Transverse colon (tissue), 4 donors: ENCODE results near the gene TXNDC17. TPM values are rescaled to one million over a fixed set of nuclear protein-coding genes. Genes with fewer than 3 reads are reported as not detected.

ENCODE experiments used
- DNase-seq: peaks from one replicate; pipeline ENCODE4 v3.0.0-alpha.2; 2019
- H3K27ac ChIP-seq, 4 donors: fragments of 200-600 bp; sonication (generic); 2 replicates each; pipeline ENCODE4 v1.5.1; 2016 to 2018; ENCODE audit warnings: inconsistent platforms in 4 of 4
- H3K27me3 ChIP-seq: fragments of 200-600 bp; sonication (generic); 2 replicates; pipeline ENCODE4 v1.5.1; 2017; ENCODE audit warnings: inconsistent platforms
- H3K36me3 ChIP-seq, 4 donors: fragments of 200-600 bp; sonication (generic); 2 replicates each; pipeline ENCODE4 v1.5.1; 2017 to 2019; ENCODE audit warnings: inconsistent platforms in 4 of 4
- H3K4me1 ChIP-seq, 4 donors: fragments of 200-600 bp; sonication (generic); 2 replicates each; pipeline ENCODE4 v1.5.1; 2017 to 2020; ENCODE audit warnings: inconsistent platforms in 4 of 4
- H3K4me3 ChIP-seq, 4 donors: fragments of 200-600 bp; sonication (generic); 1 replicate in 1 of 4; 2 replicates in 3 of 4; pipeline versions ENCODE4 v1.5.1 to v1.6.1; 2017 to 2019; ENCODE audit warnings: inconsistent platforms in 4 of 4
- H3K9me3 ChIP-seq, 2 donors: fragments of 200-600 bp; sonication (generic); 2 replicates each; pipeline ENCODE4 v1.5.1; 2017 to 2019; ENCODE audit warnings: inconsistent platforms in 2 of 2
- CTCF ChIP-seq, 5 experiments: fragments of 200-600 bp in 3 of 5; fragments of 450-650 bp in 2 of 5; sonication (generic) in 3 of 5; IDR thresholded peaks; 1 replicate in 2 of 5; 2 replicates in 3 of 5; pipeline ENCODE4 v1.5.1; 2016 to 2017; ENCODE audit warnings: antibody characterized with exemption in 5 of 5, inconsistent platforms in 3 of 5, mild to moderate bottlenecking in 2 of 5, moderate library complexity in 1 of 5
- EP300 ChIP-seq: sonication (generic); formaldehyde crosslinking; IDR thresholded peaks from one replicate; pipeline ENCODE4 v1.6.1; 2017; ENCODE audit warnings: antibody characterized with exemption, low read depth
- POLR2A ChIP-seq: fragments of 450-650 bp; IDR thresholded peaks from one replicate; pipeline ENCODE4 v1.6.1; 2016; ENCODE audit warnings: antibody characterized with exemption, mild to moderate bottlenecking, moderate library complexity
- POLR2AphosphoS5 ChIP-seq, 3 donors: sonication (generic); formaldehyde crosslinking; IDR thresholded peaks; one replicate each; pipeline ENCODE4 v1.6.1; 2016; ENCODE audit warnings: antibody characterized with exemption in 3 of 3
- WGBS, 2 donors: methylation state at CpG; one replicate each; pipeline ENCODE4 v1.1.5; 2018; ENCODE audit warnings: low coverage in 1 of 2; 5-methylcytosine and 5-hydroxymethylcytosine counted together
- in situ Hi-C, 4 donors: fragments of 200-750 bp; cut with MboI; loops; one replicate each; pipeline versions ENCODE4 v1.15.0 to v1.15.1; 2017; ENCODE audit warnings: low sequenced_read_pairs in 3 of 4, low pct_ligation_motif_present in 1 of 4, low pct_unique_long_range_greater_than_20kb in 1 of 4
- intact Hi-C: fragments of 100-400 bp; cut with DNase I; formaldehyde crosslinking; loops from one replicate; pipeline ENCODE4 v1.15.1; 2023; ENCODE audit warnings: low total_unique reads
- total RNA-seq, 4 donors: library from RNA; depleted of rRNA; stranded (reverse); fragments of >200 nt; gene quantifications; one replicate each; pipeline ENCODE4 v1.1.0, GENCODE V29; 2016

The TXNDC17 gene
- total RNA-seq, 4 donors from 2014 or later: 60.2 to 439 (median 238) TPM

- TF ChIP-seq EP300: no peak
- TF ChIP-seq POLR2A: no peak
- TF ChIP-seq CTCF (IDR thresholded peaks at IDR 0.05): no peak
- no peak for TF ChIP-seq POLR2AphosphoS5 (IDR thresholded peaks at IDR 0.05)
- no peak for DNase-seq
- no peaks in the 10 kb centered on the region for H3K9me3 ChIP-seq
- H3K27ac ChIP-seq: no peak overlapping the region
- in situ Hi-C loops (loop anchor here in 1 of 4 donors (25.0 kb wide), 1 partner anchor 103 kb away; the partner anchor contains the start of gene FBXO39), intact Hi-C loops (no loop called here)
- peaks cover 33% of the 10 kb centered on the region for H3K27me3 ChIP-seq
- no peaks in the 10 kb centered on the region for H3K36me3 ChIP-seq
- no peak overlapping the region for H3K4me3 ChIP-seq
- 91% methylated on average over 3 of the region's 3 CpGs; no CpG with 5 or more reads in 1 of the 2 donors for WGBS, 2 donors
- no peaks in the 10 kb centered on the region for H3K4me1 ChIP-seq
These were observed 43.0 kb downstream of the TXNDC17 start for GRCh38 chr17:6683730-6684459.

GRCh38 chr17:6684460-6684783, 43.6 kb downstream of the TXNDC17 start:
- Histone ChIP-seq H3K27me3 (peaks cover 28% of the 10 kb centered on the region), H3K9me3 (no peaks in the 10 kb centered on the region), H3K4me3 (no peak overlapping the region), H3K36me3 (no peaks in the 10 kb centered on the region), H3K4me1 (no peaks in the 10 kb centered on the region), H3K27ac (no peak overlapping the region)
- 67 to 87% methylated on average over 3 to 7 of the region's 7 CpGs for WGBS, 2 donors
- intact Hi-C loops (no loop called here), in situ Hi-C loops (loop anchor here in 1 of 4 donors (25.0 kb wide), 1 partner anchor 103 kb away; the partner anchor contains the start of gene FBXO39)
- TF ChIP-seq POLR2AphosphoS5 (IDR thresholded peaks at IDR 0.05) (no peak), POLR2A (no peak), EP300 (no peak), CTCF (IDR thresholded peaks at IDR 0.05) (no peak)
- DNase-seq: no peak

DNA sequence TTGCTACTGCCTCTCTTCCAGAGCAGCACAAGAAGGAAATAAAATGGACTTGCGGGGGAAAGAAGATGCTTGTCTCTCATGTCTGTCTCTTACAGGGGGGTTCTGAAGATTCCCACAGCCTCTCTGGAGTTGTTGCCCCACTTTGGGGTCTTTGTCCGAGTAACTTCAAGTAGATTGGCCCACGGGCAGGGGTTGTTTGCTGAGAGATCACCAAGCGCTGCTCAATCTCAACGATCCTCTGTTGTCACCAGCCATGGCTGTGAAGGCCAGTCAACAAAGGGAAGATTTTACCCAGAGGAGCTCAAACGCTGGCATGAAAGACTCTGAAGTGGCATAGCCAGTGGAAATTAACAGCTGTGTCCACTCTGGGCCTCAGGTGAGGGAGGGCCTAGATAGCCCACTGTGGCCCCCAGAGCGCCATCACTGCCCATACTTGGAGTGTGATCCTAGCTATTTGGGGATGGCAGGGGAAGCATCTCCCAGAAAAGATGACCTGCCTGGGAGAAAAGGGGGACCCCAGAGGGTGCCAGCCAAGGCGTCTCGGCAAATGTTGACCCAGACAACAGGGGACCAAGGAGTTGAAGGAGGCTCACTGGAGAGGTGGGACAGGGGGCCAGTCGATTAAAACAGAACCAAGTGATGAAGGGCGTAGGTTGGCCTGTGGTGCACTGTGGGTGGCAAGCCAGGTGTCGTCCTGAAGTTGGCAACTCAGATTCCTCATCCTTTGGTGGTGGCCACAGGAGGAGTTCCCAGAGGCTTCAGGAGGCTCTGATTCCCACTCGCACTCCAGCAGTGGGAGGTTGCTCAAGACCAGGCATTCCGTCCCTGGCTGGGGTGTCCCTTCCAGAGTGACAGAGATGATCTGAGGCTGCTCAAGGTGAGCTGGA, 44.3 kb downstream of the TXNDC17 start:
- intact Hi-C loops (no loop called here), in situ Hi-C loops (loop anchor here in 1 of 4 donors (25.0 kb wide), 1 partner anchor 102 kb away; the partner anchor contains the start of gene FBXO39)
- no peak overlapping the region for H3K27ac ChIP-seq
- H3K4me1 ChIP-seq: no peaks in the 10 kb centered on the region
- no peaks in the 10 kb centered on the region for H3K9me3 ChIP-seq
- no peak overlapping the region for H3K4me3 ChIP-seq
- WGBS, 2 donors: 85 to 87% methylated on average over 3 to 13 of the region's 14 CpGs
- no peaks in the 10 kb centered on the region for H3K36me3 ChIP-seq
- H3K27me3 ChIP-seq: peaks cover 25% of the 10 kb centered on the region
- DNase-seq: no peak
- TF ChIP-seq EP300 (no peak), POLR2AphosphoS5 (IDR thresholded peaks at IDR 0.05) (no peak), POLR2A (no peak), CTCF (IDR thresholded peaks at IDR 0.05) (no peak)

DNA sequence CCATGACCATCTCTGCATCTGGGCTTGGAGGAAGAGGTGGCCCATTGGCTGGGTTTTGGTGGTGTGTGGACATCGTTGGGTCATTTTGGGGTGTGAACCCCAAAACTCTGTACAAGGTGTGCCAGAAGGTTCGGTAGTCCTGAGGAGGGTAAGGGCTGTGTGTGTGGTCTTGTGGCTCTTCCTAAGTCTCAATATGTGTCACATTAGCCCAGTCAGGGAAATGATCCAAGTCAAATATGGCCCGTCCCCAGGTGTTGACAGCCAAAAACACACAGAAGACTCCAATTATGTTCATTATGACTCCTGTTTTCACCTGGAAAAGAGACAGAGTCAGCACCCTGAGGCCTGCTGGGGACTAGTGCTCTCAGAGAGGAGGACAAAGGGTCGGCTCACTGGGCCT, 45.2 kb downstream of the TXNDC17 start:
- no peaks in the 10 kb centered on the region for H3K4me1 ChIP-seq
- peaks cover 16% of the 10 kb centered on the region for H3K27me3 ChIP-seq
- H3K4me3 ChIP-seq: no peak overlapping the region
- 78% methylated on average over 4 of the region's 4 CpGs; no CpG with 5 or more reads in 1 of the 2 donors for WGBS, 2 donors
- no peaks in the 10 kb centered on the region for H3K9me3 ChIP-seq
- TF ChIP-seq CTCF (IDR thresholded peaks at IDR 0.05): no peak
- in situ Hi-C loops: loop anchor here in 1 of 4 donors (25.0 kb wide), 1 partner anchor 101 kb away; the partner anchor contains the start of gene FBXO39
- no peak overlapping the region for H3K27ac ChIP-seq
- intact Hi-C loops: no loop called here
- no peaks in the 10 kb centered on the region for H3K36me3 ChIP-seq
- DNase-seq: no peak
